HepG2 (cell line): Measurements from ENCODE around the gene FNDC3A. TPM values are rescaled to one million over a fixed set of nuclear protein-coding genes. Genes with fewer than 3 reads are reported as not detected.

Source experiments
- ATAC-seq: fragments of 200-7000 bp; cut with Tn5 transposase; 3 replicates; pipeline ENCODE4 v1.9.1; 2020; ENCODE audit warnings: mild to moderate bottlenecking, moderate library complexity
- BruUV-seq: library from RNA; stranded (reverse); fragments of 400-500 nt; replicated peaks from 2 replicates; lab custom pipeline; 2021; lab: Mats Ljungman, UMichigan
- CTCF ChIA-PET: fragments of 300-600 bp; formaldehyde crosslinking; extraction: SDS; loops from one replicate; lab custom pipeline; 2021; ENCODE audit warnings: low total read pairs, inconsistent platforms, low intra/inter-chr PET ratio; lab: Yijun Ruan, JAX
- POLR2A ChIA-PET: fragments of 350-600 bp; sonication (Branson Sonifier 250); formaldehyde crosslinking; loops from one replicate; lab custom pipeline; 2020; ENCODE audit warnings: antibody characterized with exemption, inconsistent platforms; lab: Yijun Ruan, JAX
- DNase-seq: peaks from one replicate; pipeline ENCODE4 v3.0.0-alpha.2; 2015; ENCODE audit warnings: low spot score
- FAIRE-seq: peaks from 3 replicates; lab custom pipeline; 2011; peaks lifted over from hg19 to GRCh38; lab: Jason Lieb, UNC
- H2AFZ ChIP-seq: one replicate; pipeline ENCODE4 v1.6.1; 2011; ENCODE audit warnings: low read length, inconsistent platforms
- H3K27ac ChIP-seq: fragments of 300-600 bp; 3 replicates; pipeline ENCODE4 v1.8.0; 2011; ENCODE audit warnings: mixed run types, mild to moderate bottlenecking, mixed read lengths, low read length, inconsistent platforms; ENCODE audit not compliant: insufficient read depth; ENCODE audit errors: extremely low read length
- H3K27me3 ChIP-seq, 2 experiments: fragments of 200-600 bp in 1 of 2; 2 replicates in 1 of 2; 3 replicates in 1 of 2; pipeline versions ENCODE4 v1.6.0 to v1.8.0; 2011; ENCODE audit warnings: low read length in 2 of 2, mild to moderate bottlenecking in 2 of 2, moderate library complexity in 2 of 2, inconsistent platforms in 1 of 2; ENCODE audit not compliant: insufficient read depth in 2 of 2, control insufficient read depth in 1 of 2
- H3K36me3 ChIP-seq, 2 experiments: fragments of 200-600 bp in 1 of 2; replicated peaks in 1 of 2; 2 replicates in 1 of 2; 3 replicates in 1 of 2; pipeline versions ENCODE4 v1.5.1 to v1.8.0; 2011; ENCODE audit warnings: low read length in 2 of 2, inconsistent platforms in 1 of 2; ENCODE audit not compliant: insufficient read depth in 2 of 2, control insufficient read depth in 1 of 2
- H3K4me1 ChIP-seq: 2 replicates; pipeline ENCODE4 v1.5.1; 2012; ENCODE audit warnings: low read length, inconsistent platforms; ENCODE audit not compliant: insufficient read depth
- H3K4me2 ChIP-seq: 2 replicates; pipeline ENCODE4 v1.6.0; 2011; ENCODE audit warnings: low read depth, low read length, inconsistent platforms
- H3K4me3 ChIP-seq, 3 experiments: fragments of 200-600 bp in 1 of 3; sonication (generic), shearing (Covaris generic) in 1 of 3; replicated peaks in 1 of 3; 2 replicates each; pipeline ENCODE4 v1.5.1; 2011 to 2016; ENCODE audit warnings: low read length in 3 of 3, inconsistent platforms in 2 of 3, low read depth in 2 of 3, mild to moderate bottlenecking in 2 of 3, control low read depth in 1 of 3, mixed read lengths in 1 of 3; ENCODE audit not compliant: insufficient read depth in 1 of 3
- H3K79me2 ChIP-seq: one replicate; pipeline ENCODE4 v1.6.1; 2011; ENCODE audit warnings: low read length, inconsistent platforms; ENCODE audit not compliant: insufficient read depth
- H3K9ac ChIP-seq: 2 replicates; pipeline ENCODE4 v1.6.0; 2011; ENCODE audit warnings: mild to moderate bottlenecking, low read depth, low read length, inconsistent platforms; ENCODE audit not compliant: insufficient read depth
- H3K9me3 ChIP-seq: 2 replicates; pipeline ENCODE4 v1.5.1; 2012; ENCODE audit warnings: mild to moderate bottlenecking, low read length
- H4K20me1 ChIP-seq: 2 replicates; pipeline ENCODE4 v1.6.0; 2011; ENCODE audit warnings: inconsistent platforms, mild to moderate bottlenecking, low read length, moderate library complexity; ENCODE audit not compliant: insufficient read depth
- ARID5B ChIP-seq: IDR thresholded peaks from 2 replicates; pipeline ENCODE4 v1.4.0; 2020; ENCODE audit warnings: mild to moderate bottlenecking, missing genetic modification reagents
- EP300 ChIP-seq, 3 experiments: sonication (generic) in 1 of 3; formaldehyde crosslinking in 1 of 3; IDR thresholded peaks; 2 replicates each; pipeline versions ENCODE4 v1.5.1 to v1.6.1; 2011 to 2020; ENCODE audit warnings: low read depth in 2 of 3, low read length in 2 of 3, borderline replicate concordance in 1 of 3, improper control_type of control experiment in 1 of 3, mild to moderate bottlenecking in 1 of 3, missing genetic modification reagents in 1 of 3, moderate library complexity in 1 of 3
- ETS1 ChIP-seq: sonication (generic); formaldehyde crosslinking; IDR thresholded peaks from 2 replicates; pipeline ENCODE4 v1.4.0; 2020; ENCODE audit warnings: missing genetic modification reagents
- FOXA3 ChIP-seq: IDR thresholded peaks from 2 replicates; pipeline ENCODE4 v1.6.1; 2016; ENCODE audit warnings: missing genetic modification reagents, missing compliant biosample characterization
- HINFP ChIP-seq: sonication (generic); formaldehyde crosslinking; IDR thresholded peaks from 2 replicates; pipeline ENCODE4 v1.4.0; 2020; ENCODE audit warnings: low read depth, mild to moderate bottlenecking, missing genetic modification reagents
- NFKB2 ChIP-seq: sonication (generic); formaldehyde crosslinking; IDR thresholded peaks from 2 replicates; pipeline ENCODE4 v1.4.0; 2020; ENCODE audit warnings: missing genetic modification reagents, borderline replicate concordance
- NFKBIZ ChIP-seq: IDR thresholded peaks from 2 replicates; pipeline ENCODE4 v1.6.1; 2018; ENCODE audit warnings: missing genetic modification reagents, missing compliant biosample characterization
- PRDM4 ChIP-seq: sonication (generic); formaldehyde crosslinking; IDR thresholded peaks from 2 replicates; pipeline ENCODE4 v1.9.0; 2021; ENCODE audit warnings: missing genetic modification reagents, borderline replicate concordance
- RFX3 ChIP-seq: IDR thresholded peaks from 2 replicates; pipeline ENCODE4 v1.6.1; 2016; ENCODE audit warnings: missing biosample characterization, missing genetic modification reagents
- TCF7 ChIP-seq: sonication (generic); IDR thresholded peaks from 2 replicates; pipeline ENCODE4 v1.6.1; 2016; ENCODE audit warnings: antibody characterized with exemption, low read depth
- ZBTB1 ChIP-seq: sonication (generic); formaldehyde crosslinking; IDR thresholded peaks from 2 replicates; pipeline ENCODE4 v1.4.0; 2020; ENCODE audit warnings: missing genetic modification reagents, borderline replicate concordance
- ZNF12 ChIP-seq: sonication (generic); formaldehyde crosslinking; IDR thresholded peaks from 2 replicates; pipeline ENCODE4 v1.5.0; 2020; ENCODE audit warnings: missing genetic modification reagents
- ZNF75D ChIP-seq: sonication (generic); formaldehyde crosslinking; IDR thresholded peaks from 2 replicates; pipeline ENCODE4 v1.8.1; 2023; ENCODE audit warnings: missing genetic modification reagents, mild to moderate bottlenecking, borderline replicate concordance
- WGBS: methylation state at CpG from one replicate; pipeline ENCODE4 v1.1.6; 2017; ENCODE audit warnings: low lambda C conversion rate; 5-methylcytosine and 5-hydroxymethylcytosine counted together
- in situ Hi-C: cut with HindIII; loops from 2 replicates; pipeline ENCODE4 v1.10.0; 2017; ENCODE audit warnings: low pct_unique_long_range_greater_than_20kb; ENCODE audit not compliant: extremely low pct_ligation_motif_present
- intact Hi-C: fragments of 100-400 bp; cut with micrococcal nuclease; formaldehyde crosslinking; loops from one replicate; pipeline ENCODE4 v1.10.0; 2022; ENCODE audit not compliant: unreplicated experiment
- polyA plus RNA-seq, 8 experiments: library from polyadenylated mRNA; depleted of rRNA in 3 of 8; stranded (reverse) in 7 of 8; unstranded in 1 of 8; fragments of >200 nt; fragmentation: Illumina TruSeq in 4 of 8; extraction: Trizol in 4 of 8; gene quantifications; 2 replicates each; pipeline versions ENCODE4 v1.2.1 to v1.2.3, GENCODE V29; 2011 to 2016; ENCODE audit warnings: low read depth in 4 of 8, missing spikeins in 1 of 8, mixed read lengths in 1 of 8; ENCODE audit not compliant: insufficient read depth in 1 of 8
- total RNA-seq, 5 experiments: library from RNA; depleted of rRNA; stranded (reverse); fragments of >200 nt; fragmentation: Illumina TruSeq; extraction: Trizol; gene quantifications; 2 replicates each; pipeline ENCODE4 v1.2.3, GENCODE V29; 2016; ENCODE audit warnings: low read depth in 1 of 5

The FNDC3A gene
- total and polyA plus RNA-seq, 2 of the 13 experiments (the other 11 are each of a cell fraction or from before 2014, with no cell fraction given) = 36.7 to 39.3 TPM

- TF ChIP-seq PRDM4 (no peak), HINFP (CRISPR knock-in tag) (no peak), ZNF75D (no peak), NFKB2 (CRISPR knock-in tag) (no peak), NFKBIZ (no peak)
- TF ChIP-seq, all 625 proteins: peak for 4
Measured at GRCh38 chr13:49093376-49093775, 117.7 kb downstream of the FNDC3A start (continued).

GRCh38 chr13:49097374-49097773, 121.7 kb downstream of the FNDC3A start:
- in situ Hi-C loops = loop anchor here (10.0 kb wide), 1 partner anchor 63 kb away; no protein-coding TSS in a partner anchor
- H3K79me2 ChIP-seq = no peaks in the 10 kb centered on the region
- DNase-seq = peak; percentile 70
- TF ChIP-seq EP300 (IDR thresholded peaks at IDR 0.05; ENCODE audit: low read depth in 2 of 2, low read length in 2 of 2) (peak in 1 of 2 experiments; percentile 18; a peak in 1 of 4 replicates), EP300 (CRISPR knock-in tag; IDR thresholded peaks at IDR 0.05; ENCODE audit: borderline replicate concordance) (no peak), RFX3 (CRISPR knock-in tag) (no peak), ZNF12 (CRISPR knock-in tag) (no peak), ETS1 (CRISPR knock-in tag) (no peak), FOXA3 (CRISPR knock-in tag) (no peak), TCF7 (peak; percentile 72), ZBTB1 (CRISPR knock-in tag) (no peak), ARID5B (CRISPR knock-in tag) (0 out of 2 replicates have a peak, but pooled peaks have one; percentile 23)

More at GRCh38 chr13:49097374-49097773, 121.7 kb downstream of the FNDC3A start:
- Histone ChIP-seq H2AFZ (no peak overlapping the region), H4K20me1 (no peaks in the 10 kb centered on the region), H3K9ac (no peak overlapping the region), H3K4me1 (peaks cover 32% of the 10 kb centered on the region), H3K4me2 (no peak overlapping the region), H3K27ac (no peak overlapping the region), H3K36me3 (no peaks in the 10 kb centered on the region), H3K9me3 (no peaks in the 10 kb centered on the region), H3K27me3 (no peaks in the 10 kb centered on the region), H3K4me3 (no peak overlapping the region)
- intact Hi-C loops = no loop called here
- ChIA-PET CTCF (no interaction called here), POLR2A (no interaction called here)
- FAIRE-seq (no peak), ATAC-seq (peak; percentile 45)
- no TSS peak for BruUV-seq
- 92% methylated on average over 2 of the region's 2 CpGs for WGBS
